Measurements from ENCODE around the gene NMNAT2. TPM values are rescaled to one million over a fixed set of nuclear protein-coding genes. Genes with fewer than 3 reads are reported as not detected.

The NMNAT2 gene
- total RNA-seq, 4 donors from 2014 or later, result 1.0 to 4.5 (median 2.4) TPM

GRCh38 chr1:183355181-183355580 is 63.0 kb downstream of the NMNAT2 start:
- TF ChIP-seq CTCF (IDR thresholded peaks at IDR 0.05; ENCODE audit: low read depth), result no peak

DNA sequence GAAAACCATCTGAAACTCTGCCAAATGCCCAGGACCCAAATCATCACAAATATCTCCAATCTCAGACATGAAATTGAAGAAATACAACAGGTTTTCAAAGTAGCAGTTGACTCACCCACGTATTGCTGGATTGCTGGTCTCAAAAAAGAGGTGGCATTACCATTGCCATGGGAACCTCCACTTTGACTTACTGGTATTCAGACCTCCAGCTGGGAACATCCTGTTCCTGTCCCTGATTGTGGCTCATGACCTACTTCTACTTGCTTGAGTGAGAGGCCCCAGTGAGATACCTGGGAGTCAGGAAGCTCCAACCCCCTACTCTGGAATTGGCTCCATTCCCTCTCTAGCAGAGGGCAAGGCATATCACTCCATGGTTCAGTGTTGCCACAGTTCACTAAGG is 64.6 kb downstream of the NMNAT2 start:
- TF ChIP-seq CTCF (IDR thresholded peaks at IDR 0.05; ENCODE audit: low read depth), result no peak

GRCh38 chr1:183349201-183349711 is 68.9 kb downstream of the NMNAT2 start:
- no peak for TF ChIP-seq CTCF (IDR thresholded peaks at IDR 0.05; ENCODE audit: low read depth)

GRCh38 chr1:183346276-183346732 is 71.9 kb downstream of the NMNAT2 start:
- TF ChIP-seq CTCF (IDR thresholded peaks at IDR 0.05; ENCODE audit: low read depth), result no peak

DNA sequence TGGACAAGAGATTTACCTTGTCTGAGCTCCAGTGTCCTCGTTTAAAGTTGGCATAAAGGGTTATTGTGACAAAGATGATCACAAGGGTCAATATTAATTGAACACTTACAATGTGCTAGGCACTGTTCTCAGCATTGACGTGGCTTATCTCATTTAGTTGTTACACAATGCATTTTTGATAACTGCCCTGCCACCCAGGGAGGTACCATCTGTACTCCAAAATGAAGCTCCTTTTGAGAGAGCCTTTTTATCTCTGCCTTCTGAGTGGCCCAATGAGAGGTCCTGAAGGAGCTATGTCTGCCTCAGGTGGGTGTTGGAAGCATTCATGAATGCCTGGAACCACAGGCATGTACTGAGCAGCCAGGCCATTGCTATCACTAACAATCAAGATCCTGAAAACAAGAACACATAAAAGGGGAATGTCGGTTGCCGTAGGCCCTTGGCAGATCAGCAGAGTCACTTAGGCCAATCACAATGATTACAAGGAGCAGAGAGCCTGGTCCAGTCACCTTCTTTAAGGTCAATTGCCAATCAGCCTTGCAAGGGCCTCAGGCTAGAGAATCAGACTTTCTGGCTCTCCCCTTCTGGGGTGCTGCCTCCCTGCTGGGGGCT is 78.5 kb downstream of the NMNAT2 start:
- TF ChIP-seq CTCF (IDR thresholded peaks at IDR 0.05; ENCODE audit: low read depth), result no peak

DNA sequence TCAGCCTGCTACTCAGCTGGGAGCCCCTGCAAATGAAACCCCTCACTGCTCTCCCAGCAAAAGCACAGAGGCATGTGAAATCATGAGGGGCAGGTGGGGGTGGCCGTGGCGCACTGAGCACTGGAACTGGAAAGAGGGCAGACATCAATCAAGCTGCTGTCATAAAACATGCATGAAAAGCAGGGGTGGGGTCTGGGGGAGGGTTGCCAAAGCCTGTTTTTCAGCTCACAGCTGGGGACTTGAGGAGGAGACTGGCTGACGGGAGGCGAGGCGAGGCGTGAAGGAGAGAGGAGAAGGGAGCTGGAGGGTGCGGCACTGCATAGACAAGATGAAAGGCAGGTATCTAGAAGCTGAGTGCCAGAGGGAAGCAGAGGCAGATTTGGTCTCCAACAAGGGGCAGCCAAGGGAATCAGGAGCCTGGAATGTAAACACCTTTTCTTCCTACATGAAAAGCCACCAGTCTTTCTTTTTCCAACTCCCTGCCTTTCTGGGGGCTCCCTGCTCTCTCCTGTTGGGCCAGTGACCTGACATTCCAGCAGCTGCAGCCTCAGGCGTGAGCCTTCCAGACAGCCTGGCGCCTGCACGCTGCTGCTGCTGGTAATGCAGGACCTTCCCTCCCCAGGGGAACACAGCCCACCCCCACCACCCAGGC is 87.0 kb downstream of the NMNAT2 start:
- no peak for TF ChIP-seq CTCF (IDR thresholded peaks at IDR 0.05; ENCODE audit: low read depth)

GRCh38 chr1:183330335-183330734 is 87.8 kb downstream of the NMNAT2 start:
- TF ChIP-seq CTCF (IDR thresholded peaks at IDR 0.05; ENCODE audit: low read depth), result no peak
